ENCODE measurements around the gene PTGER4. TPM values are rescaled to one million over a fixed set of nuclear protein-coding genes. Genes with fewer than 3 reads are reported as not detected.

PTGER4 gene
- total and polyA plus RNA-seq, 2 of the 8 experiments (the other 6 are each of a cell fraction or from before 2014, with no cell fraction given), result 0.76 to 1.2 TPM

- no peak overlapping the region for H2BK15ac ChIP-seq (ENCODE audit: low read length)
- no peak overlapping the region for H2BK12ac ChIP-seq (ENCODE audit: low read depth, low read length)
- no peaks in the 10 kb centered on the region for H3K23me2 ChIP-seq (ENCODE audit: low read depth, low read length)
- H3K36me3 ChIP-seq (ENCODE audit: control insufficient read depth in 2 of 4, insufficient read depth in 4 of 4, low read length in 3 of 4), result no peaks in the 10 kb centered on the region
- H3K18ac ChIP-seq (ENCODE audit: extremely low read depth, low read length), result no peak overlapping the region
- no peak overlapping the region for H4K8ac ChIP-seq (ENCODE audit: extremely low read depth, insufficient read depth, low read length)
- no peak overlapping the region for H2BK20ac ChIP-seq (ENCODE audit: low read length)
- H3K4ac ChIP-seq (replicated peaks; ENCODE audit: insufficient read length, low read depth, low read length), result no peak overlapping the region
- no peak overlapping the region for H4K91ac ChIP-seq (replicated peaks; ENCODE audit: insufficient read length, low read length)
- DNase-seq (ENCODE audit: low read depth in 1 of 2, low spot score in 2 of 2) (no peak), FAIRE-seq (no peak)
- POLR2A ChIA-PET (ENCODE audit: partially characterized antibody), result no interaction called here
- no peak overlapping the region for H3K27ac ChIP-seq (ENCODE audit: low read depth, low read length)
- no peak overlapping the region for H2BK120ac ChIP-seq (replicated peaks; ENCODE audit: low read depth, low read length)
- no peak overlapping the region for H3K9ac ChIP-seq (replicated peaks in 1 of 4; ENCODE audit: extremely low read depth in 1 of 4, low read depth in 3 of 4, low read length in 3 of 4)
- CTCF ChIA-PET (ENCODE audit: partially characterized antibody), result interaction anchor here (0.5 kb wide), 1 partner anchor 15 kb away, joined by 3 read pairs; no protein-coding TSS in a partner anchor
- no peak overlapping the region for H4K5ac ChIP-seq (ENCODE audit: insufficient read length, low read depth, low read length)
- no peak overlapping the region for H2AFZ ChIP-seq (ENCODE audit: low read length)
- no peak overlapping the region for H3K23ac ChIP-seq (ENCODE audit: insufficient read length)
- H3K79me2 ChIP-seq (ENCODE audit: control insufficient read depth in 1 of 2, insufficient read depth in 2 of 2, low read length in 2 of 2), result no peaks in the 10 kb centered on the region
- H3K79me1 ChIP-seq (ENCODE audit: low read depth, low read length), result no peaks in the 10 kb centered on the region
- no peak overlapping the region for H3K14ac ChIP-seq (ENCODE audit: insufficient read length)
- H3K4me1 ChIP-seq (replicated peaks in 1 of 4; ENCODE audit: control insufficient read depth in 3 of 4, insufficient read depth in 4 of 4, low read length in 3 of 4), result no peaks in the 10 kb centered on the region
- no peaks in the 10 kb centered on the region for H3K9me3 ChIP-seq (ENCODE audit: insufficient read depth in 2 of 2, low read depth in 1 of 2, low read length in 1 of 2)
- no peaks in the 10 kb centered on the region for H4K20me1 ChIP-seq (replicated peaks in 1 of 2; ENCODE audit: control insufficient read depth in 1 of 2, insufficient read depth in 2 of 2, low read length in 2 of 2)
- no peak overlapping the region for H2BK5ac ChIP-seq (ENCODE audit: low read depth, low read length)
- no peaks in the 10 kb centered on the region for H3K27me3 ChIP-seq (replicated peaks in 1 of 4; ENCODE audit: control insufficient read depth in 3 of 4, extremely low read depth in 1 of 4, insufficient read depth in 3 of 4, low read length in 3 of 4)
- no peak overlapping the region for H3K4me3 ChIP-seq (ENCODE audit: extremely low read depth in 1 of 4, insufficient read depth in 2 of 4, low read depth in 3 of 4, low read length in 4 of 4)
- no peak overlapping the region for H2AK5ac ChIP-seq (ENCODE audit: low read depth, low read length)
- H3K4me2 ChIP-seq (ENCODE audit: insufficient read depth in 1 of 2, low read depth in 2 of 2, low read length in 2 of 2), result no peak overlapping the region
- no peak overlapping the region for H3K56ac ChIP-seq (replicated peaks; ENCODE audit: insufficient read length, low read depth, low read length)
- TF ChIP-seq MAX (IDR thresholded peaks at IDR 0.05) (no peak), POU5F1 (IDR thresholded peaks at IDR 0.05; ENCODE audit: low read depth, low read length) (no peak), SP1 (IDR thresholded peaks at IDR 0.05; ENCODE audit: low read depth, low read length) (no peak), GABPA (IDR thresholded peaks at IDR 0.05; ENCODE audit: borderline replicate concordance, insufficient read depth, low read length) (no peak), RBBP5 (IDR thresholded peaks at IDR 0.05; ENCODE audit: borderline replicate concordance, low read depth, low read length) (no peak), JUN (IDR thresholded peaks at IDR 0.05; ENCODE audit: low read depth, low read length) (no peak), BCL11A (IDR thresholded peaks at IDR 0.05; ENCODE audit: low read depth in 2 of 2, low read length in 2 of 2) (no peak), ASH2L (IDR thresholded peaks at IDR 0.05; ENCODE audit: low read length) (no peak), KDM1A (IDR thresholded peaks at IDR 0.05; ENCODE audit: borderline replicate concordance, low read length) (no peak), ZNF274 (IDR thresholded peaks at IDR 0.05; ENCODE audit: borderline replicate concordance, extremely low read depth, low read length) (no peak), BRCA1 (IDR thresholded peaks at IDR 0.05; ENCODE audit: low read depth, low read length) (no peak), POLR2AphosphoS5 (IDR thresholded peaks at IDR 0.05; ENCODE audit: low read depth, low read length) (no peak), ATF2 (IDR thresholded peaks at IDR 0.05; ENCODE audit: low read length) (no peak), POLR2A (IDR thresholded peaks at IDR 0.05; ENCODE audit: control extremely low read depth in 1 of 2, low read depth in 2 of 2, low read length in 2 of 2) (no peak), RXRA (IDR thresholded peaks at IDR 0.05; ENCODE audit: insufficient read depth, low read depth, low read length) (no peak)
These were observed 49.6 kb upstream of the PTGER4 start for GRCh38 chr5:40630126-40630525.
